HEK293 (cell line): ENCODE results near the gene MMP19.
A peak's percentile ranks its signal among the peaks of the same experiment; 100 is the strongest.

Source experiments
- ELK4 ChIP-seq: IDR thresholded peaks from 2 replicates; pipeline ENCODE4 v1.6.1; 2011; ENCODE audit warnings: mild to moderate bottlenecking, low read depth, low read length, borderline replicate concordance
- GLIS2 ChIP-seq: fragments of 450-650 bp; formaldehyde crosslinking; IDR thresholded peaks from 2 replicates; pipeline ENCODE4 v1.5.1; 2016; ENCODE audit warnings: missing biosample characterization, missing genetic modification characterization
- KLF1 ChIP-seq: fragments of 450-650 bp; formaldehyde crosslinking; IDR thresholded peaks from 2 replicates; pipeline ENCODE4 v1.5.1; 2016; ENCODE audit warnings: missing biosample characterization, missing genetic modification characterization
- KLF7 ChIP-seq: fragments of 450-650 bp; formaldehyde crosslinking; IDR thresholded peaks from 2 replicates; pipeline ENCODE4 v1.5.1; 2016; ENCODE audit warnings: missing biosample characterization, missing genetic modification characterization, borderline replicate concordance
- KLF9 ChIP-seq: fragments of 450-650 bp; formaldehyde crosslinking; IDR thresholded peaks from 2 replicates; pipeline ENCODE4 v1.5.1; 2016; ENCODE audit warnings: missing biosample characterization, missing genetic modification characterization, low read depth
- MYNN ChIP-seq: fragments of 450-650 bp; formaldehyde crosslinking; IDR thresholded peaks from 2 replicates; pipeline ENCODE4 v1.5.1; 2016; ENCODE audit warnings: missing biosample characterization, missing genetic modification characterization, borderline replicate concordance
- OSR2 ChIP-seq: fragments of 450-650 bp; formaldehyde crosslinking; IDR thresholded peaks from 2 replicates; pipeline ENCODE4 v1.5.1; 2016; ENCODE audit warnings: missing biosample characterization, missing genetic modification characterization
- PRDM6 ChIP-seq: fragments of 450-650 bp; formaldehyde crosslinking; IDR thresholded peaks from 2 replicates; pipeline ENCODE4 v1.5.1; 2017; ENCODE audit warnings: missing biosample characterization, missing genetic modification characterization
- SCRT1 ChIP-seq: fragments of 450-650 bp; formaldehyde crosslinking; IDR thresholded peaks from 2 replicates; pipeline ENCODE4 v1.5.1; 2016; ENCODE audit warnings: missing biosample characterization, missing genetic modification characterization, borderline replicate concordance
- SETDB1 ChIP-seq: IDR thresholded peaks from one replicate; pipeline ENCODE4 v1.6.1; 2017; ENCODE audit warnings: mild to moderate bottlenecking, low read length, moderate library complexity, mixed read lengths; ENCODE audit not compliant: insufficient read length
- SP7 ChIP-seq: fragments of 450-650 bp; formaldehyde crosslinking; IDR thresholded peaks from 2 replicates; pipeline ENCODE4 v1.5.1; 2016; ENCODE audit warnings: missing biosample characterization, missing genetic modification characterization
- WT1 ChIP-seq: fragments of 450-650 bp; formaldehyde crosslinking; IDR thresholded peaks from 2 replicates; pipeline ENCODE4 v1.5.1; 2016; ENCODE audit warnings: missing biosample characterization, missing genetic modification characterization
- YY1 ChIP-seq: fragments of 450-650 bp; formaldehyde crosslinking; IDR thresholded peaks from 2 replicates; pipeline ENCODE4 v1.5.1; 2018; ENCODE audit warnings: missing biosample characterization, missing genetic modification characterization
- ZBTB20 ChIP-seq: fragments of 450-650 bp; formaldehyde crosslinking; IDR thresholded peaks from 2 replicates; pipeline ENCODE4 v1.5.1; 2016; ENCODE audit warnings: missing biosample characterization, missing genetic modification characterization
- ZBTB6 ChIP-seq: fragments of 450-650 bp; formaldehyde crosslinking; IDR thresholded peaks from 2 replicates; pipeline ENCODE4 v1.5.1; 2017; ENCODE audit warnings: missing biosample characterization, missing genetic modification characterization
- ZFHX2 ChIP-seq: fragments of 450-650 bp; formaldehyde crosslinking; conservative IDR thresholded peaks from 2 replicates; pipeline ENCODE4 v1.5.1; 2016; ENCODE audit warnings: missing biosample characterization, missing genetic modification characterization
- ZFP69B ChIP-seq: fragments of 450-650 bp; formaldehyde crosslinking; IDR thresholded peaks from 2 replicates; pipeline ENCODE4 v1.5.1; 2016; ENCODE audit warnings: missing biosample characterization, missing genetic modification characterization
- ZIC2 ChIP-seq: fragments of 450-650 bp; formaldehyde crosslinking; IDR thresholded peaks from 2 replicates; pipeline ENCODE4 v1.5.1; 2016; ENCODE audit warnings: missing biosample characterization, missing genetic modification characterization
- ZNF18 ChIP-seq: fragments of 450-650 bp; formaldehyde crosslinking; IDR thresholded peaks from 2 replicates; pipeline ENCODE4 v1.5.1; 2016; ENCODE audit warnings: missing biosample characterization, missing genetic modification characterization
- ZNF2 ChIP-seq: fragments of 450-650 bp; formaldehyde crosslinking; IDR thresholded peaks from 2 replicates; pipeline ENCODE4 v1.5.1; 2016; ENCODE audit warnings: missing biosample characterization, missing genetic modification characterization
- ZNF24 ChIP-seq: fragments of 450-650 bp; formaldehyde crosslinking; IDR thresholded peaks from 2 replicates; pipeline ENCODE4 v1.5.1; 2016; ENCODE audit warnings: missing biosample characterization, missing genetic modification characterization
- ZNF266 ChIP-seq: fragments of 450-650 bp; formaldehyde crosslinking; IDR thresholded peaks from 2 replicates; pipeline ENCODE4 v1.5.1; 2016; ENCODE audit warnings: missing biosample characterization, missing genetic modification characterization, low read depth
- ZNF501 ChIP-seq: fragments of 450-650 bp; formaldehyde crosslinking; IDR thresholded peaks from 2 replicates; pipeline ENCODE4 v1.5.1; 2016; ENCODE audit warnings: missing biosample characterization, missing genetic modification characterization
- ZNF555 ChIP-seq: fragments of 450-650 bp; formaldehyde crosslinking; conservative IDR thresholded peaks from 2 replicates; pipeline ENCODE4 v1.5.1; 2017; ENCODE audit warnings: missing biosample characterization, mild to moderate bottlenecking, missing genetic modification characterization, inconsistent platforms
- ZNF558 ChIP-seq: fragments of 450-650 bp; formaldehyde crosslinking; IDR thresholded peaks from 2 replicates; pipeline ENCODE4 v1.5.1; 2016; ENCODE audit warnings: missing biosample characterization, missing genetic modification characterization
- ZNF629 ChIP-seq: fragments of 450-650 bp; formaldehyde crosslinking; IDR thresholded peaks from 2 replicates; pipeline ENCODE4 v1.5.1; 2017; ENCODE audit warnings: missing biosample characterization, missing genetic modification characterization
- ZNF658 ChIP-seq: fragments of 450-650 bp; formaldehyde crosslinking; IDR thresholded peaks from 2 replicates; pipeline ENCODE4; 2016; ENCODE audit warnings: missing biosample characterization, missing genetic modification characterization
- ZNF701 ChIP-seq: fragments of 450-650 bp; formaldehyde crosslinking; IDR thresholded peaks from 2 replicates; pipeline ENCODE4 v1.5.1; 2016; ENCODE audit warnings: missing biosample characterization, missing genetic modification characterization
- ZNF776 ChIP-seq: fragments of 450-650 bp; formaldehyde crosslinking; IDR thresholded peaks from 2 replicates; pipeline ENCODE4 v1.5.0; 2017; ENCODE audit warnings: missing biosample characterization, missing genetic modification characterization, borderline replicate concordance
- ZNF791 ChIP-seq: fragments of 450-650 bp; formaldehyde crosslinking; IDR thresholded peaks from 2 replicates; pipeline ENCODE4 v1.5.1; 2016; ENCODE audit warnings: missing biosample characterization, missing genetic modification characterization
- ZSCAN5A ChIP-seq: fragments of 450-650 bp; formaldehyde crosslinking; IDR thresholded peaks from 2 replicates; pipeline ENCODE4 v1.5.1; 2016; ENCODE audit warnings: missing biosample characterization, missing genetic modification characterization
- TF ChIP-seq, protein P1 (sequence below): fragments of 450-650 bp; formaldehyde crosslinking; IDR thresholded peaks from 2 replicates; pipeline ENCODE4 v1.5.1; 2016; ENCODE audit warnings: missing biosample characterization, missing genetic modification characterization

Gene MMP19

GRCh38 chr12:55817345-55818139 lies 25.2 kb downstream of the MMP19 start, which contains the start of the genes ORMDL2 and SARNP (continued):
- TF ChIP-seq ZBTB6 (tag by site-specific recombination) = peak; percentile 45; the same call in 1 of the 2 replicates
- no peak for TF ChIP-seq MYNN (tag by site-specific recombination)
- TF ChIP-seq ZNF555 (tag by site-specific recombination) = no peak
- TF ChIP-seq KLF7 (tag by site-specific recombination) = peak; percentile 85; the same call in 1 of the 2 replicates
- TF ChIP-seq ELK4 = no peak
- TF ChIP-seq ZIC2 (tag by site-specific recombination) = no peak
- peak; percentile 58 for TF ChIP-seq WT1
- no peak for TF ChIP-seq ZNF701
- TF ChIP-seq GLIS2 (tag by site-specific recombination) = peak; percentile 85
- TF ChIP-seq ZFHX2 = peak; percentile 89
- TF ChIP-seq ZNF266 (tag by site-specific recombination) = no peak
- peak; percentile 72; the same call in 1 of the 2 replicates for TF ChIP-seq ZFP69B (tag by site-specific recombination)
- TF ChIP-seq KLF9 (tag by site-specific recombination) = peak; percentile 32; the same call in 1 of the 2 replicates
- TF ChIP-seq SP7 (tag by site-specific recombination) = peak; percentile 71
- no peak for TF ChIP-seq ZNF791 (tag by site-specific recombination)
- peak; percentile 79 for TF ChIP-seq ZNF629 (tag by site-specific recombination)
- TF ChIP-seq, protein P1, sequence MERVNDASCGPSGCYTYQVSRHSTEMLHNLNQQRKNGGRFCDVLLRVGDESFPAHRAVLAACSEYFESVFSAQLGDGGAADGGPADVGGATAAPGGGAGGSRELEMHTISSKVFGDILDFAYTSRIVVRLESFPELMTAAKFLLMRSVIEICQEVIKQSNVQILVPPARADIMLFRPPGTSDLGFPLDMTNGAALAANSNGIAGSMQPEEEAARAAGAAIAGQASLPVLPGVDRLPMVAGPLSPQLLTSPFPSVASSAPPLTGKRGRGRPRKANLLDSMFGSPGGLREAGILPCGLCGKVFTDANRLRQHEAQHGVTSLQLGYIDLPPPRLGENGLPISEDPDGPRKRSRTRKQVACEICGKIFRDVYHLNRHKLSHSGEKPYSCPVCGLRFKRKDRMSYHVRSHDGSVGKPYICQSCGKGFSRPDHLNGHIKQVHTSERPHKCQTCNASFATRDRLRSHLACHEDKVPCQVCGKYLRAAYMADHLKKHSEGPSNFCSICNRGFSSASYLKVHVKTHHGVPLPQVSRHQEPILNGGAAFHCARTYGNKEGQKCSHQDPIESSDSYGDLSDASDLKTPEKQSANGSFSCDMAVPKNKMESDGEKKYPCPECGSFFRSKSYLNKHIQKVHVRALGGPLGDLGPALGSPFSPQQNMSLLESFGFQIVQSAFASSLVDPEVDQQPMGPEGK (tag by site-specific recombination) = peak; percentile 88
- no peak; the same call in 1 of the 2 replicates for TF ChIP-seq ZSCAN5A (tag by site-specific recombination)
- TF ChIP-seq ZNF658 (tag by site-specific recombination) = no peak
- TF ChIP-seq ZNF776 (tag by site-specific recombination) = no peak
- no peak for TF ChIP-seq PRDM6 (tag by site-specific recombination)
- TF ChIP-seq SCRT1 (tag by site-specific recombination) = peak; percentile 29; the same call in 1 of the 2 replicates
- 0 out of 2 replicates have a peak, but pooled peaks have one; percentile 19 for TF ChIP-seq ZNF18
- peak; percentile 76 for TF ChIP-seq ZNF501
- TF ChIP-seq ZNF24 (tag by site-specific recombination) = peak; percentile 71
- TF ChIP-seq ZBTB20 (tag by site-specific recombination) = 0 out of 2 replicates have a peak, but pooled peaks have one; percentile 30
- TF ChIP-seq ZNF2 (tag by site-specific recombination) = peak; percentile 87
- TF ChIP-seq KLF1 (tag by site-specific recombination) = peak; percentile 32
- TF ChIP-seq YY1 (tag by site-specific recombination) = peak; percentile 92
- no peak for TF ChIP-seq SETDB1
- no peak for TF ChIP-seq OSR2 (tag by site-specific recombination)
- TF ChIP-seq ZNF558 (tag by site-specific recombination) = 0 out of 2 replicates have a peak, but pooled peaks have one; percentile 52
